ENCODE results near the gene PFKM.

Gene PFKM

GRCh38 chr12:48164451-48164850 lies 45.3 kb downstream of the PFKM start:
- TF ChIP-seq, protein P1, sequence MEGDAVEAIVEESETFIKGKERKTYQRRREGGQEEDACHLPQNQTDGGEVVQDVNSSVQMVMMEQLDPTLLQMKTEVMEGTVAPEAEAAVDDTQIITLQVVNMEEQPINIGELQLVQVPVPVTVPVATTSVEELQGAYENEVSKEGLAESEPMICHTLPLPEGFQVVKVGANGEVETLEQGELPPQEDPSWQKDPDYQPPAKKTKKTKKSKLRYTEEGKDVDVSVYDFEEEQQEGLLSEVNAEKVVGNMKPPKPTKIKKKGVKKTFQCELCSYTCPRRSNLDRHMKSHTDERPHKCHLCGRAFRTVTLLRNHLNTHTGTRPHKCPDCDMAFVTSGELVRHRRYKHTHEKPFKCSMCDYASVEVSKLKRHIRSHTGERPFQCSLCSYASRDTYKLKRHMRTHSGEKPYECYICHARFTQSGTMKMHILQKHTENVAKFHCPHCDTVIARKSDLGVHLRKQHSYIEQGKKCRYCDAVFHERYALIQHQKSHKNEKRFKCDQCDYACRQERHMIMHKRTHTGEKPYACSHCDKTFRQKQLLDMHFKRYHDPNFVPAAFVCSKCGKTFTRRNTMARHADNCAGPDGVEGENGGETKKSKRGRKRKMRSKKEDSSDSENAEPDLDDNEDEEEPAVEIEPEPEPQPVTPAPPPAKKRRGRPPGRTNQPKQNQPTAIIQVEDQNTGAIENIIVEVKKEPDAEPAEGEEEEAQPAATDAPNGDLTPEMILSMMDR (IDR thresholded peaks at IDR 0.05; ENCODE audit: borderline replicate concordance, insufficient read depth, low read depth, low read length) = no peak
- no peak overlapping the region for H3K4me3 ChIP-seq (ENCODE audit: low read depth, low read length)

- TF ChIP-seq, protein P1 (IDR thresholded peaks at IDR 0.05; ENCODE audit: borderline replicate concordance, insufficient read depth, low read depth, low read length) = peak; percentile 79
- H3K4me3 ChIP-seq (ENCODE audit: low read depth, low read length) = no peak overlapping the region
Measured at GRCh38 chr12:48165089-48165981, 46.2 kb downstream of the PFKM start.

DNA sequence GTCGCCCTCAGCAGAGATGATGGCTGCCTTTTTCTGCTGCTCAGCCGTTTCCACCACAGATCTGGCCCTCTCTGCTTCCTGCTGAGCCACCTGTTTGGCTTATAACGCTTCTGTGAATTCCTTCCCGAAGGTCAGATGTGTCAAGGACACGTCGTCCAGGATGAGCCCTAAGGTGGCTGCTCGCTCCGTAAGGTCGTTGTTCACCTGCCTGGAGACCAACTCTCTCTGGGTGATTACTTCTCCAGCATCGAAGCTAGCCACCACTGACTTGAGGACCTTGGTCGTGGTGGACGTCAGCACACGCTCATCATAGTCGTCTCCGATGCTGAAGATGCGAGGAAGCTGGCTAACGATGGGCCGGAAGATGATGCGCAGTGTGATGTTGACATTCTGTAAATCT lies 49.8 kb downstream of the PFKM start:
- TF ChIP-seq, protein P1 (IDR thresholded peaks at IDR 0.05; ENCODE audit: borderline replicate concordance, insufficient read depth, low read depth, low read length) = no peak
- no peak overlapping the region for H3K4me3 ChIP-seq (ENCODE audit: low read depth, low read length)

DNA sequence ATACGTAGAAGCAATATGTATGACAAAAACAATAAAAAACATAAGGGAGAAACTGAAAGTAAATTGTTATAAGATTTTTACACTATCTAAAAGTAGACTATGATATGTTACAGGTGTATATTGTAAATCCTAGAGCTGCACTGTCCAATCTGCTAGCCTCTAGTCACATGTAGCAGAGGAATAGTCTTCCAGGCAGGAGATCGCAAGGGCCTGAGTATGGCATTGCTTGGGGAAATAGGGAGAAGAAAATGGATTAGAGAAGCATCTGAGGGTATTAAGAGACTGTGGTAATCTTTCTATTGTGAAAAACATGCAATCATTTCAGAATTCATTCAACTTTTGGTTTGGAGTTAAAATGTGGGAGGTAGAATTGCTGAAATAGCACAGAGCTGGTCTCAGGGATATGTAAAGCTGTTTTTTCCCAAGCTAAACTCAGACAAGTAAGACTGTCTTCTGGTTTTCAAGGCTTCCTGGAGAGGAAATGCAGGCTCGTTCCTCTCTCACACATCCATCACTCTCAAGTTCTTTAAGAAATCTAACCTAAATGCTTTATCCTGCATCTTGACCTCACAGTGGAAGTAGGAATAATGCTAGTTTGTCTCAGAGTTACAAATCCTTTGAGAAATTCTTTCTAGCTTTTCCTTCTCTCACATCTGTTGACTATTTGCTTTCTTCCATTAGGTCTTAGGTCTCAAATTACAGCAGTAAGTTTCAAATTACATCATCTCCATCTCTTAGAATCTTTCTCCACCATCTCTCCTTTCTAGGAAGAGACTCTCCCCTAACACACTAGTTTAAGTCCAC lies 56.7 kb downstream of the PFKM start:
- TF ChIP-seq, protein P1 (IDR thresholded peaks at IDR 0.05; ENCODE audit: borderline replicate concordance, insufficient read depth, low read depth, low read length) = no peak
- no peak overlapping the region for H3K4me3 ChIP-seq (ENCODE audit: low read depth, low read length)

DNA sequence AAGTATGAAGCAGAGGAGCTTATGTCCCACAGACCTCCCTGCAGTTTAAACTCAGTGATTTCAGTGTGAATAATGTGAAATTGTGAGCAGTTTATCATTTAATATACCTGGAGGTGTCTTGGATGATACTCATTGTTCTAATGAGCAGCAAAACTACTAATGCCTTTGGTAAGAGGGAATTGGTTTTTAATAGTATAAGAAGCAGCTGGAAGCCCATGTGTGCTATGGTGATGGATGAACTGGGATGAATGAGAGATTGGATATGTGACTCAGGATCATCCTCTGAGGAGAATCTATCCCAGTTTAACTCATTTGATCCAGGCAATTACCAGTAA lies 57.2 kb downstream of the PFKM start:
- TF ChIP-seq, protein P1 (IDR thresholded peaks at IDR 0.05; ENCODE audit: borderline replicate concordance, insufficient read depth, low read depth, low read length) = no peak
- H3K4me3 ChIP-seq (ENCODE audit: low read depth, low read length) = no peak overlapping the region

DNA sequence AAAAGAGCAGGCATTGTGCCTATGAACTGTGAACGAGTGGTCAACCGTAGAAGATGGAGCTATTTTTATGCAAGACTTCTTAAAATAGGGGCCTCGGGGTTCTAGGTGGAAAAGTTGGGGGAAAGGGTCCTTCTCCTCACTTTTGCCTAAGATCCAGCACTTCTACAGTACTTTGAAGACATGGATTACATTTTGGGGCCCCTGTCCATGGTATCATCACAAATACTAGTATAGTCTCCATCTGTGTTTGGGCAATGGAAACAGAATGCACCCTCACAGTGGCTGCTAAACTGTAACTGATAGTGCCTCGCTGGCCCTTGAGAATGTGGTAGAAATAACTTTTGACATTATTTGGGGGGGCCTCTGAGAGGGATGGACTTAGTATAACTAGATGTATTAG lies 58.8 kb downstream of the PFKM start:
- no peak overlapping the region for H3K4me3 ChIP-seq (ENCODE audit: low read depth, low read length)
- TF ChIP-seq, protein P1 (IDR thresholded peaks at IDR 0.05; ENCODE audit: borderline replicate concordance, insufficient read depth, low read depth, low read length) = no peak

Measured in GM12875 (cell line).